ENCODE results near the gene PNKD. TPM values are rescaled to one million over a fixed set of nuclear protein-coding genes. Genes with fewer than 3 reads are reported as not detected.

The PNKD gene
- total and polyA plus RNA-seq, 2 experiments from 2014 or later = 28.2 to 83.3 TPM

DNA sequence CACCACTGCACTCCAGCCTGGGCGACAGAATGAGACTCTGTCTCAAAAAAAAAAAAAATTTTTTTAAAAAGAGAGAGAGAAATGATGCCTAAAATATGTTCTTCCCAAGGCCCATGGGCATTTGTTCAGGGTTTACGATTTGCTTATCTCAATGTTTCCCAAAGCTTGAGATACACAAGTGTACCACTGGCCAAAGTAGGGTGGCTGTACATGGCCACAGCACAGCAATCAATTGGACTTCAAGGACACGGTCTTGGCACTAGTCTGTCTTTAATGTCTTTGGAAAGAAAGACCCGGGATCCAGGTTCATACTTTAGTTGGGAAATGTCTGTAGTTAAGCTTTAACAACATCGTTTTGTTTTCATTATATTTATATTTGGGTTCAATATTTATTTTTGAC is 76.9 kb downstream of the PNKD start:
- Histone ChIP-seq H3K79me2 (replicated peaks; ENCODE audit: insufficient read depth) (no peaks in the 10 kb centered on the region), H3K9me2 (ENCODE audit: insufficient read depth) (no peaks in the 10 kb centered on the region), H4K20me1 (replicated peaks; ENCODE audit: insufficient read depth) (no peaks in the 10 kb centered on the region), H2AFZ (no peak overlapping the region), H3F3A (replicated peaks; ENCODE audit: low read depth) (0 out of 2 replicates have a peak, but pooled peaks cover 2% of the 10 kb centered on the region), H3K36me3 (ENCODE audit: insufficient read depth) (no peaks in the 10 kb centered on the region), H3K4me2 (no peak overlapping the region), H3K4me3 (no peak overlapping the region), H3K27me3 (ENCODE audit: insufficient read depth) (no peaks in the 10 kb centered on the region), H3K4me1 (ENCODE audit: insufficient read depth) (peaks cover 5% of the 10 kb centered on the region; the same call in 1 of the 2 replicates), H3K27ac (ENCODE audit: low read depth) (no peak overlapping the region)
- TF ChIP-seq POLR2AphosphoS5 (IDR thresholded peaks at IDR 0.05; ENCODE audit: low read depth) (no peak), NANOG (IDR thresholded peaks at IDR 0.05; ENCODE audit: borderline replicate concordance) (no peak), CREB1 (CRISPR knock-in tag; IDR thresholded peaks at IDR 0.05; ENCODE audit: low read depth) (no peak), STAT1 (IDR thresholded peaks at IDR 0.05; ENCODE audit: unreplicated experiment) (no peak), EZH2 (IDR thresholded peaks at IDR 0.05; ENCODE audit: low read depth, unreplicated experiment) (no peak)
- TF ChIP-seq, protein P1, sequence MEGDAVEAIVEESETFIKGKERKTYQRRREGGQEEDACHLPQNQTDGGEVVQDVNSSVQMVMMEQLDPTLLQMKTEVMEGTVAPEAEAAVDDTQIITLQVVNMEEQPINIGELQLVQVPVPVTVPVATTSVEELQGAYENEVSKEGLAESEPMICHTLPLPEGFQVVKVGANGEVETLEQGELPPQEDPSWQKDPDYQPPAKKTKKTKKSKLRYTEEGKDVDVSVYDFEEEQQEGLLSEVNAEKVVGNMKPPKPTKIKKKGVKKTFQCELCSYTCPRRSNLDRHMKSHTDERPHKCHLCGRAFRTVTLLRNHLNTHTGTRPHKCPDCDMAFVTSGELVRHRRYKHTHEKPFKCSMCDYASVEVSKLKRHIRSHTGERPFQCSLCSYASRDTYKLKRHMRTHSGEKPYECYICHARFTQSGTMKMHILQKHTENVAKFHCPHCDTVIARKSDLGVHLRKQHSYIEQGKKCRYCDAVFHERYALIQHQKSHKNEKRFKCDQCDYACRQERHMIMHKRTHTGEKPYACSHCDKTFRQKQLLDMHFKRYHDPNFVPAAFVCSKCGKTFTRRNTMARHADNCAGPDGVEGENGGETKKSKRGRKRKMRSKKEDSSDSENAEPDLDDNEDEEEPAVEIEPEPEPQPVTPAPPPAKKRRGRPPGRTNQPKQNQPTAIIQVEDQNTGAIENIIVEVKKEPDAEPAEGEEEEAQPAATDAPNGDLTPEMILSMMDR (conservative IDR thresholded peaks at IDR 0.05; ENCODE audit: low read depth in 2 of 2) = no peak
- TF ChIP-seq, protein P2, sequence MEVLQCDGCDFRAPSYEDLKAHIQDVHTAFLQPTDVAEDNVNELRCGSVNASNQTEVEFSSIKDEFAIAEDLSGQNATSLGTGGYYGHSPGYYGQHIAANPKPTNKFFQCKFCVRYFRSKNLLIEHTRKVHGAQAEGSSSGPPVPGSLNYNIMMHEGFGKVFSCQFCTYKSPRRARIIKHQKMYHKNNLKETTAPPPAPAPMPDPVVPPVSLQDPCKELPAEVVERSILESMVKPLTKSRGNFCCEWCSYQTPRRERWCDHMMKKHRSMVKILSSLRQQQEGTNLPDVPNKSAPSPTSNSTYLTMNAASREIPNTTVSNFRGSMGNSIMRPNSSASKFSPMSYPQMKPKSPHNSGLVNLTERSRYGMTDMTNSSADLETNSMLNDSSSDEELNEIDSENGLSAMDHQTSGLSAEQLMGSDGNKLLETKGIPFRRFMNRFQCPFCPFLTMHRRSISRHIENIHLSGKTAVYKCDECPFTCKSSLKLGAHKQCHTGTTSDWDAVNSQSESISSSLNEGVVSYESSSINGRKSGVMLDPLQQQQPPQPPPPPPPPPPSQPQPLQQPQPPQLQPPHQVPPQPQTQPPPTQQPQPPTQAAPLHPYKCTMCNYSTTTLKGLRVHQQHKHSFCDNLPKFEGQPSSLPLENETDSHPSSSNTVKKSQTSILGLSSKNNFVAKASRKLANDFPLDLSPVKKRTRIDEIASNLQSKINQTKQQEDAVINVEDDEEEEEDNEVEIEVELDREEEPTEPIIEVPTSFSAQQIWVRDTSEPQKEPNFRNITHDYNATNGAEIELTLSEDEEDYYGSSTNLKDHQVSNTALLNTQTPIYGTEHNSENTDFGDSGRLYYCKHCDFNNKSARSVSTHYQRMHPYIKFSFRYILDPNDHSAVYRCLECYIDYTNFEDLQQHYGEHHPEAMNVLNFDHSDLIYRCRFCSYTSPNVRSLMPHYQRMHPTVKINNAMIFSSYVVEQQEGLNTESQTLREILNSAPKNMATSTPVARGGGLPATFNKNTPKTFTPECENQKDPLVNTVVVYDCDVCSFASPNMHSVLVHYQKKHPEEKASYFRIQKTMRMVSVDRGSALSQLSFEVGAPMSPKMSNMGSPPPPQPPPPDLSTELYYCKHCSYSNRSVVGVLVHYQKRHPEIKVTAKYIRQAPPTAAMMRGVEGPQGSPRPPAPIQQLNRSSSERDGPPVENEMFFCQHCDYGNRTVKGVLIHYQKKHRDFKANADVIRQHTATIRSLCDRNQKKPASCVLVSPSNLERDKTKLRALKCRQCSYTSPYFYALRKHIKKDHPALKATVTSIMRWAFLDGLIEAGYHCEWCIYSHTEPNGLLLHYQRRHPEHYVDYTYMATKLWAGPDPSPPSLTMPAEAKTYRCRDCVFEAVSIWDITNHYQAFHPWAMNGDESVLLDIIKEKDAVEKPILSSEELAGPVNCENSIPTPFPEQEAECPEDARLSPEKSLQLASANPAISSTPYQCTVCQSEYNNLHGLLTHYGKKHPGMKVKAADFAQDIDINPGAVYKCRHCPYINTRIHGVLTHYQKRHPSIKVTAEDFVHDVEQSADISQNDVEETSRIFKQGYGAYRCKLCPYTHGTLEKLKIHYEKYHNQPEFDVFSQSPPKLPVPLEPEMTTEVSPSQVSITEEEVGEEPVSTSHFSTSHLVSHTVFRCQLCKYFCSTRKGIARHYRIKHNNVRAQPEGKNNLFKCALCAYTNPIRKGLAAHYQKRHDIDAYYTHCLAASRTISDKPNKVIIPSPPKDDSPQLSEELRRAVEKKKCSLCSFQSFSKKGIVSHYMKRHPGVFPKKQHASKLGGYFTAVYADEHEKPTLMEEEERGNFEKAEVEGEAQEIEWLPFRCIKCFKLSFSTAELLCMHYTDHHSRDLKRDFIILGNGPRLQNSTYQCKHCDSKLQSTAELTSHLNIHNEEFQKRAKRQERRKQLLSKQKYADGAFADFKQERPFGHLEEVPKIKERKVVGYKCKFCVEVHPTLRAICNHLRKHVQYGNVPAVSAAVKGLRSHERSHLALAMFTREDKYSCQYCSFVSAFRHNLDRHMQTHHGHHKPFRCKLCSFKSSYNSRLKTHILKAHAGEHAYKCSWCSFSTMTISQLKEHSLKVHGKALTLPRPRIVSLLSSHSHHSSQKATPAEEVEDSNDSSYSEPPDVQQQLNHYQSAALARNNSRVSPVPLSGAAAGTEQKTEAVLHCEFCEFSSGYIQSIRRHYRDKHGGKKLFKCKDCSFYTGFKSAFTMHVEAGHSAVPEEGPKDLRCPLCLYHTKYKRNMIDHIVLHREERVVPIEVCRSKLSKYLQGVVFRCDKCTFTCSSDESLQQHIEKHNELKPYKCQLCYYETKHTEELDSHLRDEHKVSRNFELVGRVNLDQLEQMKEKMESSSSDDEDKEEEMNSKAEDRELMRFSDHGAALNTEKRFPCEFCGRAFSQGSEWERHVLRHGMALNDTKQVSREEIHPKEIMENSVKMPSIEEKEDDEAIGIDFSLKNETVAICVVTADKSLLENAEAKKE (CRISPR knock-in tag; IDR thresholded peaks at IDR 0.05) = no peak
- Mint-ChIP-seq H3K27ac (no peak overlapping the region), H3K4me3 (no peak overlapping the region), H3K4me1 (peaks cover 9% of the 10 kb centered on the region), H3K27me3 (ENCODE audit: insufficient read depth, low read depth, poor library complexity) (peaks cover 2% of the 10 kb centered on the region), H3K9me3 (peaks cover 24% of the 10 kb centered on the region), H3K36me3 (ENCODE audit: low read depth) (peaks cover 12% of the 10 kb centered on the region)
- ATAC-seq = no peak
- DNase-seq (ENCODE audit: low spot score) = no peak
